ENCODE results near the gene NEDD1.

- no peak for TF ChIP-seq SRF (IDR thresholded peaks at IDR 0.05; ENCODE audit: low read depth)
- TF ChIP-seq CTCF (IDR thresholded peaks at IDR 0.05 in 2 of 3, conservative IDR thresholded peaks at IDR 0.05 in 1 of 3; ENCODE audit: borderline replicate concordance in 1 of 3, insufficient read depth in 1 of 3, low read depth in 2 of 3, low read length in 2 of 3): no peak
- TF ChIP-seq REST (IDR thresholded peaks at IDR 0.05; ENCODE audit: low read depth): no peak
- TF ChIP-seq POLR2AphosphoS5 (IDR thresholded peaks at IDR 0.05; ENCODE audit: low read depth, low read length): no peak
- no peak for TF ChIP-seq YY1 (IDR thresholded peaks at IDR 0.05; ENCODE audit: extremely low read depth, insufficient replicate concordance, low read depth, low read length)
Observed at GRCh38 chr12:96872961-96873360, 34.1 kb upstream of the NEDD1 start.

Data from HCT116 (cell line).